GM18861 (cell line): ENCODE data around the gene EIF4ENIF1.
"Not testable (repeated sequence)": the region's sequence is repeated elsewhere in the genome, so short reads cannot be mapped to it uniquely, and the experiment has no call there.

Experiments
- ATAC-seq: cut with Tn5 transposase; IDR thresholded peaks from one replicate; pipeline ENCODE4 v1.9.1; 2021; ENCODE audit not compliant: unreplicated experiment

Gene EIF4ENIF1

GRCh38 chr22:31445642-31446041, 44.0 kb downstream of the EIF4ENIF1 start:
- ATAC-seq = no peak

- ATAC-seq = no peak
These were observed 46.1 kb downstream of the EIF4ENIF1 start for GRCh38 chr22:31443516-31443915.

GRCh38 chr22:31442768-31443489, 46.7 kb downstream of the EIF4ENIF1 start:
- no peak for ATAC-seq

- ATAC-seq = no peak
These were observed 48.0 kb downstream of the EIF4ENIF1 start for GRCh38 chr22:31441652-31442051.

- ATAC-seq = no peak
These were observed 49.0 kb downstream of the EIF4ENIF1 start for GRCh38 chr22:31440681-31441080.

GRCh38 chr22:31439808-31440207, 49.8 kb downstream of the EIF4ENIF1 start:
- no peak for ATAC-seq

- ATAC-seq = no peak
These were observed 53.5 kb downstream of the EIF4ENIF1 start for GRCh38 chr22:31436132-31436531.

GRCh38 chr22:31431950-31432349, 57.7 kb downstream of the EIF4ENIF1 start:
- ATAC-seq = no peak

- ATAC-seq = no peak
These were observed 64.2 kb downstream of the EIF4ENIF1 start for GRCh38 chr22:31425331-31426050.

GRCh38 chr22:31402350-31402749, 87.3 kb downstream of the EIF4ENIF1 start:
- ATAC-seq = not testable (repeated sequence)

- no peak for ATAC-seq
These were observed 89.6 kb downstream of the EIF4ENIF1 start for GRCh38 chr22:31400023-31400397.

- ATAC-seq = peak; percentile 91
These were observed 90.2 kb downstream of the EIF4ENIF1 start, which contains the start of gene DRG1 for GRCh38 chr22:31399211-31400022. Gene DRG1, plus strand, starts transcription at chr22:31399604. Its CDS starts 80 bp downstream, at chr22:31399684.

GRCh38 chr22:31398231-31398630, 91.4 kb downstream of the EIF4ENIF1 start:
- no peak for ATAC-seq

- no peak for ATAC-seq
These were observed 95.3 kb downstream of the EIF4ENIF1 start for GRCh38 chr22:31394326-31394725.

GRCh38 chr22:31393893-31394292, 95.7 kb downstream of the EIF4ENIF1 start:
- no peak for ATAC-seq
